D721Med (cell line): ENCODE results near the gene BLZF1.

ENCODE experiments used
- DNase-seq: peaks from one replicate; pipeline ENCODE4 v3.0.0; 2011; ENCODE audit warnings: low spot score; ENCODE audit not compliant: insufficient read length
- FAIRE-seq: peaks from 2 replicates; lab custom pipeline; 2011; peaks lifted over from hg19 to GRCh38; lab: Jason Lieb, UNC
- CTCF ChIP-seq: IDR thresholded peaks from 2 replicates; pipeline ENCODE4 v1.5.1; 2012; ENCODE audit warnings: mild to moderate bottlenecking, control low read depth; ENCODE audit not compliant: insufficient read depth; ENCODE audit errors: missing control alignments

The BLZF1 gene

GRCh38 chr1:169367686-169368405 is at the start of gene BLZF1, which contains the start of gene NME7:
TSS of gene BLZF1 (plus strand) at chr1:169368195. CDS start at chr1:169369523, 1,328 bp downstream.
TSS of gene NME7 (minus strand) at chr1:169367797. CDS start at chr1:169367710, 87 bp downstream.
- no peak for TF ChIP-seq CTCF

GRCh38 chr1:169318536-169319244 is 49.3 kb upstream of the BLZF1 start:
- FAIRE-seq, result no peak
- TF ChIP-seq CTCF, result no peak

More at GRCh38 chr1:169367686-169368405, at the start of gene BLZF1, which contains the start of gene NME7:
- FAIRE-seq, result peak; percentile 94
- peak; percentile 50 for DNase-seq

GRCh38 chr1:169321539-169321938 is 46.5 kb upstream of the BLZF1 start:
- FAIRE-seq, result peak; percentile 32
- DNase-seq, result no peak
- no peak for TF ChIP-seq CTCF

More at GRCh38 chr1:169318536-169319244, 49.3 kb upstream of the BLZF1 start:
- DNase-seq, result no peak

- DNase-seq (no peak), FAIRE-seq (no peak)
- no peak for TF ChIP-seq CTCF
Measured at GRCh38 chr1:169322138-169322537, 45.9 kb upstream of the BLZF1 start.

GRCh38 chr1:169325117-169325516 is 42.9 kb upstream of the BLZF1 start:
- no peak for TF ChIP-seq CTCF
- FAIRE-seq, result no peak
- DNase-seq, result no peak

GRCh38 chr1:169326261-169326955 is 41.6 kb upstream of the BLZF1 start:
- TF ChIP-seq CTCF, result no peak
- FAIRE-seq, result no peak
- DNase-seq, result no peak

- DNase-seq (no peak), FAIRE-seq (no peak)
- TF ChIP-seq CTCF, result no peak
Measured at GRCh38 chr1:169326956-169327268, 41.1 kb upstream of the BLZF1 start.
